ENCODE measurements around the gene ARHGAP26. TPM values are rescaled to one million over a fixed set of nuclear protein-coding genes. Genes with fewer than 3 reads are reported as not detected.

The ARHGAP26 gene
- total and polyA plus RNA-seq, 2 experiments from 2014 or later: 9.5 to 16.8 TPM

- TF ChIP-seq REST (IDR thresholded peaks at IDR 0.05; ENCODE audit: unreplicated experiment) (no peak), POLR2AphosphoS5 (IDR thresholded peaks at IDR 0.05; ENCODE audit: low read depth) (no peak), ZNF462 (CRISPR knock-in tag; IDR thresholded peaks at IDR 0.05) (no peak), STAT1 (IDR thresholded peaks at IDR 0.05; ENCODE audit: unreplicated experiment) (no peak)
These were observed 468.4 kb downstream of the ARHGAP26 start (continued) for GRCh38 chr5:143238620-143239019.

GRCh38 chr5:143239882-143240518, 469.8 kb downstream of the ARHGAP26 start:
- H4K20me1 ChIP-seq (replicated peaks; ENCODE audit: insufficient read depth): no peaks in the 10 kb centered on the region
- H2AFZ ChIP-seq: no peak overlapping the region
- ATAC-seq (no peak), DNase-seq (ENCODE audit: low spot score) (no peak)
- no peaks in the 10 kb centered on the region for H3K27me3 ChIP-seq (ENCODE audit: insufficient read depth)
- H3K36me3 Mint-ChIP-seq (ENCODE audit: low read depth): no peaks in the 10 kb centered on the region
- no peak overlapping the region for H3K4me2 ChIP-seq
- no peaks in the 10 kb centered on the region for H3K36me3 ChIP-seq (ENCODE audit: insufficient read depth)
- no peak overlapping the region for H3K4me3 Mint-ChIP-seq
- no peak overlapping the region for H3K4me3 ChIP-seq
- peaks cover 4% of the 10 kb centered on the region; the same call in 2 of the 3 replicates for H3K4me1 Mint-ChIP-seq
- H3K4me1 ChIP-seq (ENCODE audit: insufficient read depth): no peaks in the 10 kb centered on the region
- no peaks in the 10 kb centered on the region for H3K9me3 Mint-ChIP-seq
- no peak overlapping the region for H3K27ac ChIP-seq (ENCODE audit: low read depth)
- peaks cover 2% of the 10 kb centered on the region for H3K27me3 Mint-ChIP-seq (ENCODE audit: insufficient read depth, low read depth, poor library complexity)
- no peaks in the 10 kb centered on the region for H3F3A ChIP-seq (replicated peaks; ENCODE audit: low read depth)
- no peak overlapping the region for H3K27ac Mint-ChIP-seq
- H3K9me2 ChIP-seq (ENCODE audit: insufficient read depth): 0 out of 2 replicates have a peak, but pooled peaks cover 2% of the 10 kb centered on the region
- TF ChIP-seq STAT1 (IDR thresholded peaks at IDR 0.05; ENCODE audit: unreplicated experiment): no peak
- TF ChIP-seq EZH2phosphoT487 (IDR thresholded peaks at IDR 0.05; ENCODE audit: unreplicated experiment): no peak
- H3K79me2 ChIP-seq (replicated peaks; ENCODE audit: insufficient read depth): no peaks in the 10 kb centered on the region

All from GM23338 (cell line).